Mesenchymal stem cell (in vitro differentiated cells and primary cell): Measurements from ENCODE around the gene ERGIC1.

Experiments used
- DNase-seq: peaks from one replicate; pipeline ENCODE4 v3.0.0-alpha.2; 2013
- H2AFZ ChIP-seq: one replicate; pipeline ENCODE4 v1.6.1; 2013; ENCODE audit warnings: low read depth, mild to moderate bottlenecking, control low read depth, inconsistent platforms, low read length, moderate library complexity
- H2AK5ac ChIP-seq: 2 replicates; pipeline ENCODE4 v1.6.1; 2013; ENCODE audit warnings: low read length, moderate library complexity, mild to moderate bottlenecking, inconsistent platforms; ENCODE audit not compliant: severe bottlenecking
- H2BK120ac ChIP-seq: one replicate; pipeline ENCODE4 v1.6.1; 2013; ENCODE audit warnings: low read depth, mild to moderate bottlenecking, inconsistent platforms, low read length, moderate library complexity
- H2BK12ac ChIP-seq, 2 experiments: one replicate each; pipeline ENCODE4 v1.6.1; 2013; ENCODE audit warnings: inconsistent platforms in 2 of 2, low read length in 2 of 2, mild to moderate bottlenecking in 2 of 2, moderate library complexity in 2 of 2, control low read depth in 1 of 2
- H2BK15ac ChIP-seq: one replicate; pipeline ENCODE4 v1.6.1; 2013; ENCODE audit warnings: mild to moderate bottlenecking, low read depth, inconsistent platforms; ENCODE audit not compliant: poor library complexity, severe bottlenecking
- H2BK5ac ChIP-seq: 2 replicates; pipeline ENCODE4 v1.6.1; 2013; ENCODE audit warnings: low read depth, mild to moderate bottlenecking, low read length, control low read depth, inconsistent platforms; ENCODE audit not compliant: poor library complexity, severe bottlenecking
- H3K14ac ChIP-seq, 2 experiments: one replicate each; pipeline ENCODE4 v1.6.1; 2013; ENCODE audit warnings: inconsistent platforms in 2 of 2, low read length in 2 of 2, control low read depth in 1 of 2, mild to moderate bottlenecking in 1 of 2, moderate library complexity in 1 of 2
- H3K18ac ChIP-seq, 2 experiments: one replicate each; pipeline ENCODE4 v1.6.1; 2013; ENCODE audit warnings: inconsistent platforms in 2 of 2, low read length in 2 of 2, control low read depth in 1 of 2, low read depth in 1 of 2, mild to moderate bottlenecking in 1 of 2
- H3K23ac ChIP-seq, 2 experiments: one replicate each; pipeline ENCODE4 v1.6.1; 2013; ENCODE audit warnings: inconsistent platforms in 2 of 2, low read length in 2 of 2, mild to moderate bottlenecking in 2 of 2, moderate library complexity in 2 of 2, control low read depth in 1 of 2
- H3K27ac ChIP-seq: 2 replicates; pipeline ENCODE4 v1.5.1; 2013; ENCODE audit warnings: mild to moderate bottlenecking, moderate library complexity, low read length, control low read depth, inconsistent platforms; ENCODE audit not compliant: poor library complexity, severe bottlenecking
- H3K27me3 ChIP-seq, 2 experiments: 2 replicates each; pipeline versions ENCODE4 v1.6.1 to v1.7.0; 2013; ENCODE audit warnings: low read length in 2 of 2, mild to moderate bottlenecking in 2 of 2, moderate library complexity in 2 of 2, control low read depth in 1 of 2, inconsistent platforms in 1 of 2; ENCODE audit not compliant: control insufficient read depth in 1 of 2, insufficient read depth in 1 of 2
- H3K36me3 ChIP-seq, 2 experiments: 2 replicates each; pipeline versions ENCODE4 v1.6.1 to v1.7.0; 2013; ENCODE audit warnings: low read length in 2 of 2, control low read depth in 1 of 2, inconsistent platforms in 1 of 2, low read depth in 1 of 2, mild to moderate bottlenecking in 1 of 2; ENCODE audit not compliant: insufficient read depth in 2 of 2, control insufficient read depth in 1 of 2
- H3K4ac ChIP-seq, 2 experiments: one replicate each; pipeline ENCODE4 v1.6.1; 2013; ENCODE audit warnings: inconsistent platforms in 2 of 2, low read length in 2 of 2, mild to moderate bottlenecking in 2 of 2, moderate library complexity in 2 of 2, control low read depth in 1 of 2, low read depth in 1 of 2
- H3K4me1 ChIP-seq: 2 replicates; pipeline ENCODE4 v1.6.1; 2013; ENCODE audit warnings: low read depth, low read length, control low read depth; ENCODE audit not compliant: control insufficient read depth, insufficient read depth
- H3K4me2 ChIP-seq: 2 replicates; pipeline ENCODE4 v1.6.1; 2013; ENCODE audit warnings: low read length, mild to moderate bottlenecking, inconsistent platforms; ENCODE audit not compliant: poor library complexity, severe bottlenecking
- H3K4me3 ChIP-seq, 2 experiments: 2 replicates each; pipeline versions ENCODE4 v1.5.1 to v1.7.0; 2013; ENCODE audit warnings: low read length in 2 of 2, mild to moderate bottlenecking in 2 of 2, control low read depth in 1 of 2, low read depth in 1 of 2; ENCODE audit not compliant: insufficient read depth in 1 of 2
- H3K79me1 ChIP-seq: replicated peaks from 2 replicates; pipeline ENCODE4 v1.6.1; 2013; ENCODE audit warnings: mild to moderate bottlenecking, control low read depth, low read length, inconsistent platforms; ENCODE audit not compliant: poor library complexity, severe bottlenecking
- H3K9ac ChIP-seq: 2 replicates; pipeline ENCODE4 v1.7.0; 2013; ENCODE audit warnings: mild to moderate bottlenecking, low read length, moderate library complexity
- H3K9me3 ChIP-seq: 2 replicates; pipeline ENCODE4 v1.7.0; 2013; ENCODE audit warnings: mild to moderate bottlenecking, low read length; ENCODE audit not compliant: control insufficient read depth
- H4K8ac ChIP-seq: one replicate; pipeline ENCODE4 v1.6.1; 2013; ENCODE audit warnings: inconsistent platforms, mild to moderate bottlenecking, low read length, moderate library complexity
- H4K91ac ChIP-seq: one replicate; pipeline ENCODE4 v1.6.1; 2013; ENCODE audit warnings: mild to moderate bottlenecking, low read length, inconsistent platforms
- WGBS: methylation state at CpG from one replicate; pipeline ENCODE4 v1.1.7; 2013; ENCODE audit warnings: mixed read lengths; 5-methylcytosine and 5-hydroxymethylcytosine counted together

ERGIC1 gene

DNA sequence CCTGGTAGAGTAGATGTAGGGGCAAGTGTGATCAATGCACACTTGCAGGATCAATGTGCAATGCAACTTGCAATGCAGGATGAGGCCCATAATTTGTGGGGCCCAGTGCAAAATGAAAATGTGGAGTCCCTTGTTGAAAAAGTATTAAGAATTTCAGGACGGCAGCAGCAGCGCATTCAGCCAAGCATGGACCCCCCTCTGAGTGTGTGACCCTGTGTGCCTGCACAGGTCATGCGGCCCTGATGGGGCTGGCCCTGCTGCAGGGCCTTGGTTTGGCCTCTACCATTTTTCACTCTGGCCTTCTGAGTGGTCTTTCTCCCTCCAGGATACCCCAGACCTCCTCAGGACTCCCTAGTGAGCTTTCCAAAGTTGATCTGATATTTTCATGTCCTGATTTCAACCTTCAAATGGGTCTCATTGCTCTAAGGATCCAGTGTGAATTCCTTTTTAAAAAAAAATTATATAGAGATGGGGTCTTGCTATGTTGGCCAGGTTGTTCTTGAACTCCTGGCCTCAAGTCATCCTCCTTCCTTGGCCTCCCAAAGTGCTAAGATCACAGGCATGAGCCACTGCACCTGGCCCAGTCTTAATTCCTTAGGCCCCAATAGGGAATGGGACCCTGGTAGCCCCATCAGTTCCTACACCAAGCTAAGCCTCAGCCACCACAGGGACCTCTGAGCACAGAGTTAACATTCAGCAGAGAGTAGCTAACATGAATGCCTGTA lies 4.3 kb downstream of the ERGIC1 start:
- no peak overlapping the region for H3K9ac ChIP-seq
- H2BK12ac ChIP-seq = no peak overlapping the region
- H3K4me2 ChIP-seq = no peak overlapping the region
- 99% methylated on average over 3 of the region's 3 CpGs for WGBS
- DNase-seq = no peak
- no peak overlapping the region for H3K18ac ChIP-seq
- no peak overlapping the region for H3K14ac ChIP-seq
- H2AFZ ChIP-seq = no peak overlapping the region
- no peak overlapping the region for H3K27ac ChIP-seq
- H4K91ac ChIP-seq = no peak overlapping the region
- no peak overlapping the region for H2BK5ac ChIP-seq
- no peak overlapping the region for H2AK5ac ChIP-seq
- H2BK15ac ChIP-seq = no peak overlapping the region
- peaks cover 28% of the 10 kb centered on the region for H3K4me1 ChIP-seq
- H3K36me3 ChIP-seq = peaks cover 26 to 39% of the 10 kb centered on the region in 2 experiments
- H2BK120ac ChIP-seq = no peak overlapping the region
- no peak overlapping the region for H3K4ac ChIP-seq
- peaks cover 6% of the 10 kb centered on the region for H3K79me1 ChIP-seq
- peak overlapping the region in 1 of 2 experiments; percentile 25 for H3K23ac ChIP-seq
- no peak overlapping the region for H3K4me3 ChIP-seq
- H3K27me3 ChIP-seq = no peaks in the 10 kb centered on the region
- no peak overlapping the region for H4K8ac ChIP-seq
- no peaks in the 10 kb centered on the region for H3K9me3 ChIP-seq

DNA sequence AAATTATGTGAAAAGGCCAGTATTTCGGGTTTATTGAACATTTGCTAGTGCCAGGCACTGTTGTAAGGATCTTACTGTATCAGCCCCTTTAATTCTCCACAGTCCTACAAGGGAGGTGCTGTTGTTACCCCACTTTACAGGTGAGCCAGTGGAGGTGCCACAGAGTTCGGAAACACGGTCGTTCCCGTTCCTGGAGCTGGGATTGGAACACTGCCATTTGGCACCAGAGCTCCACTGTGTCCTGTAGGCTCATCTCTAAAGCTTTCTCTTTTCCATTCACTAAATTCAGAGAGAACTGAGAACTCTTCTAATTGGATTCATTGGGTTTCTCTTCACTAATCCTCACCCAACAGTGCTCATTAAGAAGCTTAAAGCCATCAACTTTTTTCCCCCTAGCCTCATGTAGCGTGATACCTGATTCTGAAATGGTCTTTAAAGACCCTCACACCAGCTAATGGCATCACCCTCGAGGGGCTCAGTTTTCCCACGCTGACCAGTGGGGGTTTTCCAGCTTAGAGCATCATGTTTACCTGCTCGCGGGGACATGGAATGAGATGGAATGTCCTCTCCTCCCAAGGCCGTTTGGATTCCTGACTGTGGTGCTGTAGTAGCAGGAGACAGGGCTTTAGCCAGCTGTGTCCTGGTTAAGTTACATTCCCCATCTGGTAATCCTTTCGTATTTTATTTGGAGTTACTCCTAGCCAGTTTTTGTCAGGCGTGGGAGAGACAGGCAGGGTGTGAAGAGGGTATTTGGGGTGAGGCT lies 5.8 kb downstream of the ERGIC1 start:
- H2BK5ac ChIP-seq = no peak overlapping the region
- peak overlapping the region; percentile 66 for H3K9ac ChIP-seq
- no peaks in the 10 kb centered on the region for H3K27me3 ChIP-seq
- H3K14ac ChIP-seq = no peak overlapping the region
- H3K9me3 ChIP-seq = no peaks in the 10 kb centered on the region
- DNase-seq = no peak
- H3K23ac ChIP-seq = no peak overlapping the region
- peaks cover 15% of the 10 kb centered on the region for H3K79me1 ChIP-seq
- no peak overlapping the region for H4K8ac ChIP-seq
- peaks cover 40 to 51% of the 10 kb centered on the region in 2 experiments for H3K36me3 ChIP-seq
- H3K4me2 ChIP-seq = no peak overlapping the region
- H4K91ac ChIP-seq = no peak overlapping the region
- H2BK120ac ChIP-seq = no peak overlapping the region
- H3K4me3 ChIP-seq = peak overlapping the region in 1 of 2 experiments; percentile 59
- peaks cover 32% of the 10 kb centered on the region for H3K4me1 ChIP-seq
- H3K18ac ChIP-seq = no peak overlapping the region
- 93% methylated on average over 13 of the region's 13 CpGs for WGBS
- H2AK5ac ChIP-seq = no peak overlapping the region
- H2BK15ac ChIP-seq = no peak overlapping the region
- H2BK12ac ChIP-seq = no peak overlapping the region
- no peak overlapping the region for H3K4ac ChIP-seq
- no peak overlapping the region for H2AFZ ChIP-seq
- H3K27ac ChIP-seq = no peak overlapping the region

DNA sequence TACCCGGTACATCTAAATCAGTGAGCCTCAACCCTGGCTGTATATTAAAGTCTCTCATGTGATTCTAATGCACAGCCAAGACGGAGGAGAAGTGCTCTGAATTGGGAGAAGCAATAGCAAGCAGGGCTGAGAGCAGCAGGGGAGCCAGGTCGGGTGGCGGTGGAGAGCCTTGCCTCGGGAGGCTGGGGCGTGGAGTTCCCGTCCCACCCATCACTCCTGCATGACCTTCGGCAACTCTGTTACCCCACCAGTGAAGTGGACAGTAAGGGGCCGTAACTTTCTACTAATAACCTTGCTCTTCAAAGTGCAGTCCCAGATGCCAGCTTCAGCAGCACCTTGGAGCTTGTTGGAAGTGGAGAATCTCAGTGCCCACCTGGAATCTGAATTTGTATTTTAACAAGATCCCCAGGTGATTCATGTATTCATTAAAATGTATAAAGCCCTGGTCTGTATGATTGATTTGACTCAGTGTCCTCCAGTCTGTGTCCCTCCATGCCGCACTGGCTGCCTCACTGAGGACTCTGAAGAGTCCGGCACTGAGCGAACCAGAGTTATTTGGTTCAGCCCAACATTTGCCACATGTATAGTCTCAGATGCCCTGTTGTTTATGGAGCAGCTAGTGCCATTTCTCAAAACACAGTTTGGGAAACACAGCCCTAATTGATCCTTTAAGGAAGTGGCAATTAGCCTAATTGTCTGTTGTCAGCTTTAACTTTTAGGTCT lies 6.5 kb downstream of the ERGIC1 start:
- no peak overlapping the region for H2BK5ac ChIP-seq
- no peak overlapping the region for H2AK5ac ChIP-seq
- no peak overlapping the region for H3K27ac ChIP-seq
- H4K91ac ChIP-seq = no peak overlapping the region
- peak overlapping the region in 1 of 2 experiments; percentile 59 for H3K4me3 ChIP-seq
- H4K8ac ChIP-seq = no peak overlapping the region
- 92% methylated on average over 10 of the region's 12 CpGs for WGBS
- no peak overlapping the region for H3K4ac ChIP-seq
- H2BK120ac ChIP-seq = no peak overlapping the region
- peaks cover 31% of the 10 kb centered on the region for H3K4me1 ChIP-seq
- no peak for DNase-seq
- no peak overlapping the region for H2BK12ac ChIP-seq
- H2AFZ ChIP-seq = no peak overlapping the region
- H3K27me3 ChIP-seq = no peaks in the 10 kb centered on the region
- no peak overlapping the region for H3K23ac ChIP-seq
- no peak overlapping the region for H3K4me2 ChIP-seq
- H2BK15ac ChIP-seq = no peak overlapping the region
- no peak overlapping the region for H3K14ac ChIP-seq
- H3K36me3 ChIP-seq = peaks cover 45 to 53% of the 10 kb centered on the region in 2 experiments
- no peaks in the 10 kb centered on the region for H3K9me3 ChIP-seq
- no peak overlapping the region for H3K18ac ChIP-seq
- peak overlapping the region; percentile 66 for H3K9ac ChIP-seq
- H3K79me1 ChIP-seq = peaks cover 20% of the 10 kb centered on the region

DNA sequence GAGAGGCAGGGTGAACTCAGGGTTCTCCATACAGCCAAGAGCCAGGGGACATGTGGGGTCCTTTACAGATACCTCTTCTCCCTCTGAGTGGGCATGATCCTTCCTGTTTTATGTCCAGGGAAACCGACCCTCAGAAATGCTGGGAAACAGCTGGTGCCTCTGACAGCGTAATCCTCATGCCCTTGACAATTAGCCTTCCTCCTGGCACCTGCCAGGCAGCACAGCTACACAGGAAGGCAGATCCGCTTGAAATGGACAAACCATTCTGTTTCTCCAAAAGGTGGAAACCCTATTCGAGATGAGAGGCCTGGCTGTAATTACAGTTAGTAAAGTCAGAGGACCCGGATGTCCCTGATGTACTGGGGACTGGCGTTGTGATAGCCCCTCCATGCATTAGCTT lies 7.2 kb downstream of the ERGIC1 start:
- no peak overlapping the region for H2AK5ac ChIP-seq
- no peak overlapping the region for H2BK15ac ChIP-seq
- 86% methylated on average over 6 of the region's 6 CpGs for WGBS
- H2BK12ac ChIP-seq = no peak overlapping the region
- no peak overlapping the region for H3K4me2 ChIP-seq
- H4K8ac ChIP-seq = no peak overlapping the region
- no peak overlapping the region for H3K4me3 ChIP-seq
- H3K27ac ChIP-seq = no peak overlapping the region
- H3K4ac ChIP-seq = no peak overlapping the region
- no peak overlapping the region for H3K18ac ChIP-seq
- H3K79me1 ChIP-seq = peaks cover 26% of the 10 kb centered on the region
- H3K36me3 ChIP-seq = peaks cover 51 to 56% of the 10 kb centered on the region in 2 experiments
- H3K9me3 ChIP-seq = no peaks in the 10 kb centered on the region
- no peak overlapping the region for H3K23ac ChIP-seq
- H3K14ac ChIP-seq = no peak overlapping the region
- H2AFZ ChIP-seq = no peak overlapping the region
- no peak overlapping the region for H2BK5ac ChIP-seq
- H3K27me3 ChIP-seq = no peaks in the 10 kb centered on the region
- H2BK120ac ChIP-seq = no peak overlapping the region
- peaks cover 29% of the 10 kb centered on the region for H3K4me1 ChIP-seq
- no peak for DNase-seq
- H3K9ac ChIP-seq = peak overlapping the region; percentile 66
- no peak overlapping the region for H4K91ac ChIP-seq
